PC-9 (cell line): ENCODE data around the gene NSL1.

ENCODE experiments used
- CTCF ChIP-seq: fragments of 200-600 bp; sonication (generic); conservative IDR thresholded peaks from 2 replicates; pipeline ENCODE4 v1.6.1; 2017; ENCODE audit warnings: mixed run types, antibody characterized with exemption, mild to moderate bottlenecking, moderate library complexity
- EZH2 ChIP-seq: fragments of 200-600 bp; sonication (generic); IDR thresholded peaks from 2 replicates; pipeline ENCODE4 v1.8.0; 2017; ENCODE audit warnings: antibody characterized with exemption, low read depth

- TF ChIP-seq CTCF (no peak), EZH2 (no peak)
These were observed 59.9 kb downstream of the NSL1 start for GRCh38 chr1:212731630-212732029.
